ENCODE results near the gene ANKRD44.

Gene ANKRD44

GRCh38 chr2:197138506-197138905, 172.1 kb downstream of the ANKRD44 start:
- DNase-seq: no peak

GRCh38 chr2:197137826-197138477, 172.6 kb downstream of the ANKRD44 start:
- DNase-seq: no peak

- no peak for DNase-seq
These were observed 173.3 kb downstream of the ANKRD44 start for GRCh38 chr2:197137231-197137630.

- no peak for DNase-seq
These were observed 174.1 kb downstream of the ANKRD44 start for GRCh38 chr2:197136452-197136851.

GRCh38 chr2:197135806-197136205, 174.8 kb downstream of the ANKRD44 start:
- no peak for DNase-seq

- DNase-seq: no peak
These were observed 176.4 kb downstream of the ANKRD44 start for GRCh38 chr2:197134206-197134605.

- DNase-seq: no peak
These were observed 179.1 kb downstream of the ANKRD44 start for GRCh38 chr2:197131558-197131855.

- DNase-seq: peak; percentile 48
These were observed 180.3 kb downstream of the ANKRD44 start for GRCh38 chr2:197130318-197130717.

GRCh38 chr2:197128897-197129296, 181.7 kb downstream of the ANKRD44 start:
- DNase-seq: no peak

GRCh38 chr2:197128126-197128525, 182.5 kb downstream of the ANKRD44 start:
- peak; percentile 42 for DNase-seq

- DNase-seq: no peak
These were observed 183.8 kb downstream of the ANKRD44 start for GRCh38 chr2:197126630-197127352.

GRCh38 chr2:197124639-197125390, 185.8 kb downstream of the ANKRD44 start:
- no peak for DNase-seq

GRCh38 chr2:197122821-197123220, 187.8 kb downstream of the ANKRD44 start:
- DNase-seq: no peak

- DNase-seq: no peak
These were observed 188.7 kb downstream of the ANKRD44 start for GRCh38 chr2:197121756-197122385.

- peak; percentile 21 for DNase-seq
These were observed 189.3 kb downstream of the ANKRD44 start for GRCh38 chr2:197121255-197121654.

- no peak for DNase-seq
These were observed 194.2 kb downstream of the ANKRD44 start for GRCh38 chr2:197116306-197116879.

GRCh38 chr2:197115325-197115724, 195.3 kb downstream of the ANKRD44 start:
- DNase-seq: no peak

- peak; percentile 51 for DNase-seq
These were observed 197.3 kb downstream of the ANKRD44 start for GRCh38 chr2:197113275-197113711.

GRCh38 chr2:197109326-197109725, 201.3 kb downstream of the ANKRD44 start:
- no peak for DNase-seq

GRCh38 chr2:197108758-197109157, 201.8 kb downstream of the ANKRD44 start:
- DNase-seq: no peak

GRCh38 chr2:197107291-197108269, 203.0 kb downstream of the ANKRD44 start:
- DNase-seq: no peak

GRCh38 chr2:197103363-197103762, 207.2 kb downstream of the ANKRD44 start:
- no peak for DNase-seq
